OCI-LY1 (cell line): ENCODE measurements around the gene TPO.

Source experiments
- CTCF ChIP-seq: fragments of 200-600 bp; sonication (generic), shearing (Covaris generic); IDR thresholded peaks from 2 replicates; pipeline ENCODE4 v1.5.1; 2017; ENCODE audit warnings: mild to moderate bottlenecking, antibody characterized with exemption, low read length, moderate library complexity, mixed read lengths
- EZH2 ChIP-seq: fragments of 200-600 bp; sonication (generic), shearing (Covaris generic); IDR thresholded peaks from 2 replicates; pipeline ENCODE4 v1.8.0; 2017; ENCODE audit warnings: borderline replicate concordance, mixed run types, mild to moderate bottlenecking, antibody characterized with exemption, low read length, moderate library complexity, mixed read lengths

- TF ChIP-seq CTCF: no peak
- no peak for TF ChIP-seq EZH2
Measured at GRCh38 chr2:1405124-1405523, 8.1 kb upstream of the TPO start.
